Esophagus muscularis mucosa (tissue), 4 donors: ENCODE measurements around the gene ANGPTL8. TPM values are rescaled to one million over a fixed set of nuclear protein-coding genes. Genes with fewer than 3 reads are reported as not detected.

ENCODE experiments used
- DNase-seq: peaks from one replicate; pipeline ENCODE4 v3.0.0-alpha.2; 2017; ENCODE audit errors: extremely low spot score
- H3K27ac ChIP-seq, 4 donors: fragments of 200-600 bp; sonication (generic); replicated peaks in 1 of 4; 1 replicate in 3 of 4; 2 replicates in 1 of 4; pipeline ENCODE4 v1.5.1; 2016 to 2019; ENCODE audit warnings: mild to moderate bottlenecking in 1 of 4
- H3K27me3 ChIP-seq, 4 donors: fragments of 200-600 bp; sonication (generic); one replicate each; pipeline versions ENCODE4 v1.5.1 to v1.6.0; 2016 to 2019
- H3K36me3 ChIP-seq, 4 donors: fragments of 200-600 bp; sonication (generic); one replicate each; pipeline ENCODE4 v1.5.1; 2016 to 2019
- H3K4me1 ChIP-seq, 4 donors: fragments of 200-600 bp; sonication (generic); one replicate each; pipeline ENCODE4 v1.5.1; 2016 to 2019
- H3K4me3 ChIP-seq, 4 donors: fragments of 200-600 bp; sonication (generic); 1 replicate in 2 of 4; 2 replicates in 2 of 4; pipeline ENCODE4 v1.5.1; 2016 to 2019; ENCODE audit warnings: mild to moderate bottlenecking in 4 of 4, moderate library complexity in 1 of 4
- H3K9me3 ChIP-seq, 4 donors: fragments of 200-600 bp; sonication (generic); 1 replicate in 3 of 4; 2 replicates in 1 of 4; pipeline ENCODE4 v1.5.1; 2016 to 2019
- EP300 ChIP-seq: sonication (generic); formaldehyde crosslinking; IDR thresholded peaks from one replicate; pipeline ENCODE4 v1.6.1; 2017; ENCODE audit warnings: antibody characterized with exemption
- POLR2A ChIP-seq: fragments of 450-650 bp; IDR thresholded peaks from one replicate; pipeline ENCODE4 v1.6.1; 2017; ENCODE audit warnings: antibody characterized with exemption, moderate library complexity, mild to moderate bottlenecking, low read depth
- POLR2AphosphoS5 ChIP-seq, 2 donors: sonication (generic); formaldehyde crosslinking; IDR thresholded peaks; one replicate each; pipeline ENCODE4 v1.6.1; 2017; ENCODE audit warnings: antibody characterized with exemption in 2 of 2
- WGBS: methylation state at CpG from one replicate; pipeline ENCODE4 v1.1.5; 2018; 5-methylcytosine and 5-hydroxymethylcytosine counted together
- intact Hi-C: fragments of 100-400 bp; cut with DNase I; formaldehyde crosslinking; loops from one replicate; pipeline ENCODE4 v1.15.1; 2023
- total RNA-seq, 4 donors: library from RNA; depleted of rRNA; stranded (reverse); fragments of >200 nt; gene quantifications; one replicate each; pipeline versions ENCODE4 v1.1.0 to v1.2.1, GENCODE V29; 2016
- TF ChIP-seq, protein P1 (sequence below), 3 experiments: fragments of 200-600 bp in 2 of 3; fragments of 450-650 bp in 1 of 3; sonication (generic) in 2 of 3; IDR thresholded peaks; one replicate each; pipeline ENCODE4 v1.5.1; 2017 to 2019; ENCODE audit warnings: antibody characterized with exemption in 3 of 3, mild to moderate bottlenecking in 2 of 3, moderate library complexity in 1 of 3

ANGPTL8 gene
- total RNA-seq, 4 donors from 2014 or later, result 2.0 TPM; not detected in 3

- H3K4me1 ChIP-seq, result peaks cover 7 to 13% (median 12%) of the 10 kb centered on the region in 4 donors
- intact Hi-C loops, result loop anchor here (5.0 kb wide), 1 partner anchor 207 kb away; no protein-coding TSS in a partner anchor
- no peak overlapping the region for H3K4me3 ChIP-seq
- TF ChIP-seq EP300, result no peak
- 97% methylated on average over 8 of the region's 8 CpGs for WGBS
- no peak overlapping the region for H3K27ac ChIP-seq
- peaks cover 8 to 85% (median 66%) of the 10 kb centered on the region in 4 donors for H3K36me3 ChIP-seq
- peaks cover 0 to 9% (median 0%) of the 10 kb centered on the region in 4 donors for H3K9me3 ChIP-seq
- no peaks in the 10 kb centered on the region for H3K27me3 ChIP-seq
- no peak for DNase-seq
Measured at GRCh38 chr19:11240008-11240444, 607 bp downstream of the ANGPTL8 start.

GRCh38 chr19:11242025-11242424, 2.6 kb downstream of the ANGPTL8 start:
- H3K9me3 ChIP-seq, result peaks cover 0 to 9% (median 0%) of the 10 kb centered on the region in 4 donors
- H3K4me3 ChIP-seq, result no peak overlapping the region
- peaks cover 13 to 19% (median 15%) of the 10 kb centered on the region in 4 donors for H3K4me1 ChIP-seq
- no peak overlapping the region for H3K27ac ChIP-seq
- no peaks in the 10 kb centered on the region for H3K27me3 ChIP-seq
- H3K36me3 ChIP-seq, result peaks cover 8 to 84% (median 68%) of the 10 kb centered on the region in 4 donors
- intact Hi-C loops, result loop anchor here (5.0 kb wide), 1 partner anchor 205 kb away; no protein-coding TSS in a partner anchor
- 84% methylated on average over 11 of the region's 11 CpGs for WGBS
- no peak for DNase-seq
- TF ChIP-seq EP300 (no peak), POLR2A (no peak), POLR2AphosphoS5 (IDR thresholded peaks at IDR 0.05) (no peak)
- TF ChIP-seq, protein P1, sequence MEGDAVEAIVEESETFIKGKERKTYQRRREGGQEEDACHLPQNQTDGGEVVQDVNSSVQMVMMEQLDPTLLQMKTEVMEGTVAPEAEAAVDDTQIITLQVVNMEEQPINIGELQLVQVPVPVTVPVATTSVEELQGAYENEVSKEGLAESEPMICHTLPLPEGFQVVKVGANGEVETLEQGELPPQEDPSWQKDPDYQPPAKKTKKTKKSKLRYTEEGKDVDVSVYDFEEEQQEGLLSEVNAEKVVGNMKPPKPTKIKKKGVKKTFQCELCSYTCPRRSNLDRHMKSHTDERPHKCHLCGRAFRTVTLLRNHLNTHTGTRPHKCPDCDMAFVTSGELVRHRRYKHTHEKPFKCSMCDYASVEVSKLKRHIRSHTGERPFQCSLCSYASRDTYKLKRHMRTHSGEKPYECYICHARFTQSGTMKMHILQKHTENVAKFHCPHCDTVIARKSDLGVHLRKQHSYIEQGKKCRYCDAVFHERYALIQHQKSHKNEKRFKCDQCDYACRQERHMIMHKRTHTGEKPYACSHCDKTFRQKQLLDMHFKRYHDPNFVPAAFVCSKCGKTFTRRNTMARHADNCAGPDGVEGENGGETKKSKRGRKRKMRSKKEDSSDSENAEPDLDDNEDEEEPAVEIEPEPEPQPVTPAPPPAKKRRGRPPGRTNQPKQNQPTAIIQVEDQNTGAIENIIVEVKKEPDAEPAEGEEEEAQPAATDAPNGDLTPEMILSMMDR (IDR thresholded peaks at IDR 0.05), result no peak

DNA sequence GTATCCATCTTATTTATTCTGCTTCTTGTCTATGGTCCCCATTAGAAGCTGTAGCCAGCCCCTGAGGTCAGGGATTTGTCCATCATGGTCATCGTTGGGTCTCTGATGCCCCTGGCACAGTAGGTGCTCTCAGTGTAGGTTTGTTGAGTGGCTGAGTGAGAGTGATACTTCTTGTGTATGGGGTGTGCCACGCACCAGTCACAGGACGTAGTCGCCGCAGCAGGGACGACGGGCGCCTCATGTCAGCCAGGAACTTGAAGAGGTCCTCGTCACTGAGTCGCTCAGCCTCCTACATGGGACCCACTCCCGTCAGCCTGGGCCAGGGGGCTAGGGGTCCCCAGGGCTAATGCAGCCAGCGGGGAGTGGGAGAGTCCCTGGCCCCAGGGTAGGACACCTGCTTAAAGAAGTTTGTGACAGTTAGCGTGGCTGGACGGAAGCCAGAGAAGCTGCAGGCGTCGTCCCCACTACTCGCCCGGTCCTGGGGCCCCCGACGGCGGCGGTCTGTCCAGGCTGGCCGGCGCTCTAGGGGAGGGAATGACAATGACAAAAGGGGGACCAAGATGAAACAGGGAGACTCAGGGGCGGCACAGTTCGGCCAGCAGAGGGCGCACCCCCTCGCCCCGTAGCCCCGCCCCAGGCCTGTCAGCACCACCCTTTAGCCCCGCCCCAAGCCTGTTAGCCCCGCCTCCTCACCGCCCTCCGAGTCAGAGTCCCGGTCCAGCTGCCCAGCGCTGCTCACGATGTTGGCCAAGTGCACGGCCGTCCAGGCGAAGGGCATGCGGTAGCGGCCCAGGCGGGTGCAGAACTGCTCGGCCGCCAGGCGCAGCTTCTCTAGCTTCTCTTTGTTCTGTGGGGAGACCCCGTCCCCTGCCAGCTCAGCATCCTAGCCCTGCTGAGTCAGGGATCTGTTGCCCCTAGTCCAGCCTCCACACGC, 3.7 kb downstream of the ANGPTL8 start:
- TF ChIP-seq POLR2AphosphoS5 (IDR thresholded peaks at IDR 0.05) (peak; percentile 69 to 81), EP300 (no peak), POLR2A (no peak)
- TF ChIP-seq, protein P1 (IDR thresholded peaks at IDR 0.05), result peak; percentile 70 to 95 (median 80)
- peaks cover 0 to 9% (median 0%) of the 10 kb centered on the region in 4 donors for H3K9me3 ChIP-seq
- DNase-seq, result peak; percentile 98
- WGBS, result 58% methylated on average over 3 of the region's 48 CpGs
- H3K4me3 ChIP-seq, result peak overlapping the region in 2 of 4 donors; percentile 2 to 9
- H3K4me1 ChIP-seq, result peaks cover 22 to 30% (median 26%) of the 10 kb centered on the region in 4 donors
- H3K27ac ChIP-seq, result peak overlapping the region; percentile 38 to 72 (median 58)
- no peaks in the 10 kb centered on the region for H3K27me3 ChIP-seq
- intact Hi-C loops, result loop anchor here (5.0 kb wide), 1 partner anchor 204 kb away; no protein-coding TSS in a partner anchor
- H3K36me3 ChIP-seq, result peaks cover 8 to 78% (median 67%) of the 10 kb centered on the region in 4 donors

GRCh38 chr19:11243798-11244169, 4.4 kb downstream of the ANGPTL8 start:
- peak overlapping the region in 2 of 4 donors; percentile 2 to 9 for H3K4me3 ChIP-seq
- no peak for DNase-seq
- TF ChIP-seq, protein P1 (IDR thresholded peaks at IDR 0.05), result no peak
- no peak for TF ChIP-seq EP300
- no peak for TF ChIP-seq POLR2AphosphoS5 (IDR thresholded peaks at IDR 0.05)
- TF ChIP-seq POLR2A, result no peak
- intact Hi-C loops, result loop anchor here (5.0 kb wide), 1 partner anchor 204 kb away; no protein-coding TSS in a partner anchor
- H3K36me3 ChIP-seq, result peaks cover 8 to 78% (median 70%) of the 10 kb centered on the region in 4 donors
- peaks cover 0 to 6% (median 0%) of the 10 kb centered on the region in 4 donors for H3K9me3 ChIP-seq
- WGBS, result 95% methylated on average over 7 of the region's 7 CpGs
- peak overlapping the region; percentile 38 to 72 (median 58) for H3K27ac ChIP-seq
- no peaks in the 10 kb centered on the region for H3K27me3 ChIP-seq
- peaks cover 27 to 33% (median 32%) of the 10 kb centered on the region in 4 donors for H3K4me1 ChIP-seq
